Measurements from ENCODE around the gene TCF4.

TCF4 gene

GRCh38 chr18:55407191-55407590 lies 180.8 kb downstream of the TCF4 start:
- DNase-seq (ENCODE audit: low spot score) = no peak

GRCh38 chr18:55406451-55406991 lies 181.5 kb downstream of the TCF4 start:
- DNase-seq (ENCODE audit: low spot score) = no peak

GRCh38 chr18:55405893-55406406 lies 182.0 kb downstream of the TCF4 start:
- peak; percentile 37 for DNase-seq (ENCODE audit: low spot score)

- no peak for DNase-seq (ENCODE audit: low spot score)
These were observed 182.5 kb downstream of the TCF4 start for GRCh38 chr18:55405475-55405874.

GRCh38 chr18:55404832-55405465 lies 183.0 kb downstream of the TCF4 start:
- DNase-seq (ENCODE audit: low spot score) = no peak

GRCh38 chr18:55404136-55404830 lies 183.7 kb downstream of the TCF4 start:
- no peak for DNase-seq (ENCODE audit: low spot score)

- DNase-seq (ENCODE audit: low spot score) = no peak
These were observed 184.5 kb downstream of the TCF4 start for GRCh38 chr18:55403421-55403949.

- no peak for DNase-seq (ENCODE audit: low spot score)
These were observed 185.1 kb downstream of the TCF4 start for GRCh38 chr18:55402731-55403405.

- no peak for DNase-seq (ENCODE audit: low spot score)
These were observed 186.3 kb downstream of the TCF4 start for GRCh38 chr18:55401638-55402191.

- DNase-seq (ENCODE audit: low spot score) = no peak
These were observed 187.1 kb downstream of the TCF4 start for GRCh38 chr18:55400590-55401541.

- DNase-seq (ENCODE audit: low spot score) = no peak
These were observed 187.9 kb downstream of the TCF4 start for GRCh38 chr18:55400081-55400480.

- no peak for DNase-seq (ENCODE audit: low spot score)
These were observed 189.1 kb downstream of the TCF4 start for GRCh38 chr18:55398858-55399257.

GRCh38 chr18:55396979-55397378 lies 191.0 kb downstream of the TCF4 start:
- no peak for DNase-seq (ENCODE audit: low spot score)

GRCh38 chr18:55396267-55396905 lies 191.6 kb downstream of the TCF4 start:
- DNase-seq (ENCODE audit: low spot score) = no peak

- DNase-seq (ENCODE audit: low spot score) = no peak
These were observed 192.2 kb downstream of the TCF4 start for GRCh38 chr18:55395799-55396198.

- DNase-seq (ENCODE audit: low spot score) = no peak
These were observed 197.1 kb downstream of the TCF4 start for GRCh38 chr18:55390898-55391297.

GRCh38 chr18:55387139-55387984 lies 200.6 kb downstream of the TCF4 start:
- no peak for DNase-seq (ENCODE audit: low spot score)

GRCh38 chr18:55386545-55386944 lies 201.4 kb downstream of the TCF4 start:
- no peak for DNase-seq (ENCODE audit: low spot score)

- DNase-seq (ENCODE audit: low spot score) = no peak
These were observed 202.2 kb downstream of the TCF4 start for GRCh38 chr18:55385770-55386169.

All from LoVo (cell line).